Measurements from ENCODE around the gene GPR37L1.

DNA sequence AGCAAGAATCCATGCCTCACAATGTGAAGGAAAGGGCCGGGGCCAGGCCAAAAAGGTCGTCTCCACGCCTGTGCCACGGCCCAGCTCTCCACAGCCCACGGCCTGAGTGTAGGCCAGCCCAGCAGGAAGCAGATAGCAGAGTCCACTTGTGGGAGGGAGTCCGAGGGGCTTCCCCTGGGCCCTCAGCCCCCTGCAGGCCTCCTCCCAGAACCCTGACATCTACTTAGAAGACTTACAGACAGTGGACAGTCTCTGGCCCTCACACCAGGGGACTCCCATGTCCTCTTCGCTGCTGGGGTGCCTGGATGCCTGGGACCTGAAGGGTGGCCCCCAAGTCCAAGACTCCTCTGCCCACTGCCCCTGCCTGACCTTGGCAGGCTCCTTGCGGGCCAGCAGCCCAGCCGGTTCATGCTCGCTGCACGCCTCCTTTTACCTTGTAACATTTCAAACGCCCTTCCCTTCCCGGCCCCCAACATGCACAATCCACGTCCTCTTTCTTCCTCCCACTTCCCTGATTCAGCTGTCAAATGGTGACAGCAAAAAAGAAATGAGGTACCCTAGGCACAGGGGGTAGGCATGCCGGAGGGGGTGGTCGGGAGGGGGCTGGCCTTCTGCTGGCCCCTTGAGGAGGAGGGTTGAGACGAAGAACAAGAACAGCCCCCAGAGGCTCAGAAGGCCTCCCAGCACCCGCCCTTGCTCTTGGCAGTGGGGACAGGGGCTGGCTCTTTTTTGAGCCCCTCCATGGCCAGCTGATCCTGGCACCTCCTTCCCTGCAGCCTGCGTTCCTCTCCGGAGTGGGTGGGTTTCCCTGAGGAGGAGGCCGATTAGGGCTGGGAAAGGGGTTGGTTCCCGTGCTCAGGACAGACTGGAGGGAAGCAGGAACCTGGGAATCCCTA, 38.7 kb downstream of the GPR37L1 start:
- no peak for TF ChIP-seq POLR2AphosphoS5 (IDR thresholded peaks at IDR 0.05; ENCODE audit: borderline replicate concordance, low read depth, low read length)
- no peak for TF ChIP-seq EZH2 (IDR thresholded peaks at IDR 0.05)
- no peak for TF ChIP-seq FOXP2 (optimal IDR thresholded peaks at IDR 0.05; ENCODE audit: control extremely low read depth, extremely low read length, insufficient read depth)

All from SK-N-MC (cell line).